ENCODE measurements around the gene TLCD5. TPM values are rescaled to one million over a fixed set of nuclear protein-coding genes. Genes with fewer than 3 reads are reported as not detected.
A peak's percentile ranks its signal among the peaks of the same experiment; 100 is the strongest.

The TLCD5 gene
- total RNA-seq, 1 donor from 2014 or later = 8.5 TPM

GRCh38 chr11:120337355-120338106 is 12.4 kb downstream of the TLCD5 start:
- DNase-seq = peak; percentile 53

- DNase-seq = peak; percentile 60
These were observed 13.2 kb downstream of the TLCD5 start for GRCh38 chr11:120338107-120338933.

- peak; percentile 55 for DNase-seq
These were observed 14.3 kb downstream of the TLCD5 start for GRCh38 chr11:120339394-120339890.

GRCh38 chr11:120340529-120340928 is 15.4 kb downstream of the TLCD5 start:
- DNase-seq = peak; percentile 47

- peak; percentile 35 for DNase-seq
These were observed 17.1 kb downstream of the TLCD5 start for GRCh38 chr11:120342226-120342625.

GRCh38 chr11:120342678-120343077 is 17.6 kb downstream of the TLCD5 start:
- DNase-seq = no peak

GRCh38 chr11:120343429-120343828 is 18.3 kb downstream of the TLCD5 start:
- DNase-seq = no peak

GRCh38 chr11:120344302-120345004 is 19.4 kb downstream of the TLCD5 start:
- DNase-seq = no peak

- DNase-seq = no peak
These were observed 21.1 kb downstream of the TLCD5 start for GRCh38 chr11:120346233-120346632.

GRCh38 chr11:120350637-120351036 is 25.5 kb downstream of the TLCD5 start:
- no peak for DNase-seq

GRCh38 chr11:120352405-120352804 is 27.3 kb downstream of the TLCD5 start:
- DNase-seq = no peak

GRCh38 chr11:120354068-120354467 is 29.0 kb downstream of the TLCD5 start:
- no peak for DNase-seq

- DNase-seq = no peak
These were observed 29.7 kb downstream of the TLCD5 start for GRCh38 chr11:120354779-120355178.

GRCh38 chr11:120357620-120358019 is 32.5 kb downstream of the TLCD5 start:
- no peak for DNase-seq

GRCh38 chr11:120358729-120359128 is 33.6 kb downstream of the TLCD5 start:
- DNase-seq = no peak

GRCh38 chr11:120363436-120363835 is 38.3 kb downstream of the TLCD5 start:
- no peak for DNase-seq

- no peak for DNase-seq
These were observed 40.4 kb downstream of the TLCD5 start for GRCh38 chr11:120365512-120365911.

GRCh38 chr11:120372296-120372695 is 47.2 kb downstream of the TLCD5 start:
- no peak for DNase-seq

- peak; percentile 54 for DNase-seq
These were observed 50.0 kb downstream of the TLCD5 start for GRCh38 chr11:120375076-120375475.

GRCh38 chr11:120376547-120377182 is 51.6 kb downstream of the TLCD5 start:
- DNase-seq = no peak

GRCh38 chr11:120378474-120378873 is 53.4 kb downstream of the TLCD5 start:
- DNase-seq = no peak

- no peak for DNase-seq
These were observed 56.3 kb downstream of the TLCD5 start for GRCh38 chr11:120381401-120381800.
